Loucy (cell line): ENCODE measurements around the gene COBLL1.

Experiments
- H2AFZ ChIP-seq: fragments of 200-600 bp; sonication (generic); 2 replicates; pipeline ENCODE4 v1.6.0; 2016; ENCODE audit warnings: antibody characterized with exemption, mild to moderate bottlenecking, low read length, moderate library complexity
- H3F3A ChIP-seq: fragments of 200-600 bp; 2 replicates; pipeline ENCODE4 v1.6.0; 2016; ENCODE audit warnings: antibody characterized with exemption, low read depth, mild to moderate bottlenecking
- H3K27me3 ChIP-seq: fragments of 200-600 bp; sonication (generic); 2 replicates; pipeline ENCODE4 v1.6.1; 2014; ENCODE audit warnings: low read length, mild to moderate bottlenecking; ENCODE audit not compliant: insufficient read depth, poor library complexity, severe bottlenecking
- H3K36me3 ChIP-seq: fragments of 200-600 bp; sonication (generic); 2 replicates; pipeline ENCODE4 v1.6.1; 2016; ENCODE audit warnings: low read length; ENCODE audit not compliant: insufficient read depth
- H3K4me1 ChIP-seq: fragments of 200-600 bp; sonication (generic); 2 replicates; pipeline ENCODE4 v1.5.1; 2014; ENCODE audit warnings: low read length, mild to moderate bottlenecking; ENCODE audit not compliant: insufficient read depth, poor library complexity, severe bottlenecking
- H3K4me2 ChIP-seq: fragments of 200-600 bp; sonication (generic); 2 replicates; pipeline ENCODE4 v1.6.0; 2014; ENCODE audit warnings: antibody characterized with exemption, low read length, low read depth, mild to moderate bottlenecking; ENCODE audit not compliant: poor library complexity, severe bottlenecking
- H3K4me3 ChIP-seq: fragments of 200-600 bp; sonication (generic); 2 replicates; pipeline ENCODE4 v1.5.1; 2014; ENCODE audit warnings: low read length, mild to moderate bottlenecking, mixed read lengths; ENCODE audit not compliant: poor library complexity, severe bottlenecking
- H3K79me2 ChIP-seq: fragments of 200-600 bp; sonication (generic); 2 replicates; pipeline ENCODE4 v1.6.1; 2014; ENCODE audit warnings: low read length; ENCODE audit not compliant: insufficient read depth
- H3K9ac ChIP-seq: fragments of 200-600 bp; sonication (generic); 2 replicates; pipeline ENCODE4 v1.6.0; 2014; ENCODE audit warnings: mild to moderate bottlenecking, low read depth, low read length, moderate library complexity; ENCODE audit not compliant: poor library complexity, severe bottlenecking
- H3K9me2 ChIP-seq: fragments of 200-600 bp; sonication (generic); replicated peaks from 2 replicates; pipeline ENCODE4 v1.6.1; 2016; ENCODE audit warnings: low read depth, low read length, mixed read lengths
- H3K9me3 ChIP-seq: fragments of 200-600 bp; sonication (generic); 2 replicates; pipeline ENCODE4 v1.6.1; 2014; ENCODE audit warnings: mild to moderate bottlenecking, antibody characterized with exemption, low read length, low read depth; ENCODE audit not compliant: insufficient read depth
- H4K20me1 ChIP-seq: fragments of 200-600 bp; sonication (generic); 2 replicates; pipeline ENCODE4 v1.6.0; 2014; ENCODE audit warnings: antibody characterized with exemption, low read length, mild to moderate bottlenecking; ENCODE audit not compliant: insufficient read depth, poor library complexity, severe bottlenecking
- EZH2phosphoT487 ChIP-seq: fragments of 200-600 bp; IDR thresholded peaks from 2 replicates; pipeline ENCODE4 v1.6.1; 2018; ENCODE audit warnings: antibody characterized with exemption, mild to moderate bottlenecking, moderate library complexity, borderline replicate concordance
- TF ChIP-seq, protein P1 (sequence below): fragments of 200-600 bp; sonication (generic); conservative IDR thresholded peaks from 2 replicates; pipeline ENCODE4 v1.5.1; 2014; ENCODE audit warnings: mild to moderate bottlenecking, antibody characterized with exemption, low read length

Gene COBLL1

DNA sequence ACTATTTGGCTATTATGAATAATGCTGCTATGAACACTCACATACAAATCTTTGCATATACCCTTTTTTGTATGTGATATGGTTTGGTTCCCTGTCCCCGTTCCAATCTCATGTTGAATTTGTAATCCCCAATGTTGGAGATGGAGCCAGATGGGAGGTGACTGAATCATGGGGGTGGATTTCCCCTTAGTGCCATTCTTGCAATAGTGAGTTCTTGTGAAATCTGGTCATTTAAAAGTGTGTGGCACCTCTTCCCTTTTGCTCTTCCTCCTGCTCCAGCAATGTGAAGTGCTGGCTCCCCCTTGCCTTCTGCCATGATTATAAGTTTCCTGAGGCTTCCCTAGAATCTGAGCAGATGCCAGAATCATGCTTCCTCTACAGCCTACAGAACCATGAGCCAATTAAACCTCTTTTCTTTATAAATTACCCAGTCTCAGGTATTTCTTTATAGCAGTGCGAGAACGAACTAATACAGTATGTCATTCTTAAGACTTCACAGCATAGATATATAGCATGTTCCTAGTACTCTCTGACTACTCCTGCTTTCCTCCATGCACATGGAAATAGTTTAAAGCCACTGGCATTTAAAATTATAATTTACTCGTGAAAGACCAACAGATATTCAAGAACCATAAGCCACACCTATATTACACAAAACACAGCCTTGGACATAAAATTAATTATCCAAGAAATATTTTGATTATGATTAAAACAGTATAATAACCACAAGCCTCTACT, 75.2 kb downstream of the COBLL1 start:
- no peaks in the 10 kb centered on the region for H3K27me3 ChIP-seq
- H3K79me2 ChIP-seq = no peaks in the 10 kb centered on the region
- no peaks in the 10 kb centered on the region for H3K9me2 ChIP-seq
- no peaks in the 10 kb centered on the region for H3K4me1 ChIP-seq
- no peaks in the 10 kb centered on the region for H3F3A ChIP-seq
- no peaks in the 10 kb centered on the region for H3K9me3 ChIP-seq
- H4K20me1 ChIP-seq = no peaks in the 10 kb centered on the region
- H3K36me3 ChIP-seq = no peaks in the 10 kb centered on the region
- H3K4me3 ChIP-seq = no peak overlapping the region
- TF ChIP-seq EZH2phosphoT487 = no peak
- TF ChIP-seq, protein P1, sequence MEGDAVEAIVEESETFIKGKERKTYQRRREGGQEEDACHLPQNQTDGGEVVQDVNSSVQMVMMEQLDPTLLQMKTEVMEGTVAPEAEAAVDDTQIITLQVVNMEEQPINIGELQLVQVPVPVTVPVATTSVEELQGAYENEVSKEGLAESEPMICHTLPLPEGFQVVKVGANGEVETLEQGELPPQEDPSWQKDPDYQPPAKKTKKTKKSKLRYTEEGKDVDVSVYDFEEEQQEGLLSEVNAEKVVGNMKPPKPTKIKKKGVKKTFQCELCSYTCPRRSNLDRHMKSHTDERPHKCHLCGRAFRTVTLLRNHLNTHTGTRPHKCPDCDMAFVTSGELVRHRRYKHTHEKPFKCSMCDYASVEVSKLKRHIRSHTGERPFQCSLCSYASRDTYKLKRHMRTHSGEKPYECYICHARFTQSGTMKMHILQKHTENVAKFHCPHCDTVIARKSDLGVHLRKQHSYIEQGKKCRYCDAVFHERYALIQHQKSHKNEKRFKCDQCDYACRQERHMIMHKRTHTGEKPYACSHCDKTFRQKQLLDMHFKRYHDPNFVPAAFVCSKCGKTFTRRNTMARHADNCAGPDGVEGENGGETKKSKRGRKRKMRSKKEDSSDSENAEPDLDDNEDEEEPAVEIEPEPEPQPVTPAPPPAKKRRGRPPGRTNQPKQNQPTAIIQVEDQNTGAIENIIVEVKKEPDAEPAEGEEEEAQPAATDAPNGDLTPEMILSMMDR = no peak
- H3K4me2 ChIP-seq = no peak overlapping the region
- no peak overlapping the region for H3K9ac ChIP-seq
- no peak overlapping the region for H2AFZ ChIP-seq

DNA sequence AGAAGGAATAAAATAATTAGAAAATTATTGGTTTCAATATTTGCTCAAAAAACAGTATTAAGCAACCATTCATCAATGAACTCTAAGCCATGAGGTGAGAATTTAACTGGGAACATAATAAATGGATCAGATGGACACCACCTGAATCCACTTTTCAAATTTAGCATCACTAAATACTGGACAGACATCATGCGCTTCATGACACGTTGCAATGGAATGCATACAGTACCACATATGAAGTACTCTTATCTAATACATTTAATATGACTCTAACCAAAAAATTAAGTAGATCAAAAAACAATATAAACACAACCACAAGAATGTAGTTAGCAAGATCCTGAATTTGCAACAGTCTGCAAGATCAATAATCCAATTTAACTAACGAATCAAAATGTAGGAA, 76.6 kb downstream of the COBLL1 start:
- H3K4me1 ChIP-seq = no peaks in the 10 kb centered on the region
- no peak overlapping the region for H3K9ac ChIP-seq
- H2AFZ ChIP-seq = no peak overlapping the region
- H3K27me3 ChIP-seq = no peaks in the 10 kb centered on the region
- H3K79me2 ChIP-seq = no peaks in the 10 kb centered on the region
- H4K20me1 ChIP-seq = no peaks in the 10 kb centered on the region
- no peaks in the 10 kb centered on the region for H3K9me2 ChIP-seq
- H3K4me3 ChIP-seq = no peak overlapping the region
- no peaks in the 10 kb centered on the region for H3F3A ChIP-seq
- no peaks in the 10 kb centered on the region for H3K36me3 ChIP-seq
- no peak overlapping the region for H3K4me2 ChIP-seq
- TF ChIP-seq, protein P1 = no peak
- TF ChIP-seq EZH2phosphoT487 = no peak
- H3K9me3 ChIP-seq = no peaks in the 10 kb centered on the region

DNA sequence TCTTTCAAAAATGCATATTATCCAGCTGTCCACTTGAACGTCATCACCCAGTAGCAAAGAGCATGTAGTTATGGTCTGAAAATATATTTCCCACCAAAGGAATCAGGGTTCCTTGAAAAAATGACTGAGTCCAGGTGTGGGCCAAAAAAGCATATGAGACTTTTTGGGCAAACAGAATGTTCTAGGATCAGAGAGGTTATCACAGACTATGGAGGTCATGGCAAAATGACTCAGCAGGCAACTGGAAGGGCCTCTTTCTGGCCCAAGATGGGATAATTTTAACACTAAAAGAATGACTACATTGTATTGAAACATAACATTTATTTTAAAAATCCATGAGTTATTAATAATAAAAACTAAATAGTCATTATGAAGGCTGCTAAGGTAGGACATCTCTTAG, 77.1 kb downstream of the COBLL1 start:
- Histone ChIP-seq H3K4me1 (no peaks in the 10 kb centered on the region), H3K27me3 (no peaks in the 10 kb centered on the region), H3K9me2 (no peaks in the 10 kb centered on the region), H3K9me3 (no peaks in the 10 kb centered on the region), H3F3A (no peaks in the 10 kb centered on the region), H3K4me3 (no peak overlapping the region), H2AFZ (no peak overlapping the region), H3K4me2 (no peak overlapping the region), H3K36me3 (no peaks in the 10 kb centered on the region), H3K9ac (no peak overlapping the region), H4K20me1 (no peaks in the 10 kb centered on the region), H3K79me2 (no peaks in the 10 kb centered on the region)
- no peak for TF ChIP-seq EZH2phosphoT487
- TF ChIP-seq, protein P1 = no peak
